ENCODE data around the gene KRT37. TPM values are rescaled to one million over a fixed set of nuclear protein-coding genes. Genes with fewer than 3 reads are reported as not detected.
"Not testable (repeated sequence)": the region's sequence is repeated elsewhere in the genome, so short reads cannot be mapped to it uniquely, and the experiment has no call there.

KRT37 gene
- total RNA-seq, 2 donors from 2014 or later, result not detected

- no peak overlapping the region for H3K4me3 ChIP-seq
- intact Hi-C loops (cut with DNase I), result no loop called here
- no peak for TF ChIP-seq POLR2A (IDR thresholded peaks at IDR 0.05)
- TF ChIP-seq, protein P1, sequence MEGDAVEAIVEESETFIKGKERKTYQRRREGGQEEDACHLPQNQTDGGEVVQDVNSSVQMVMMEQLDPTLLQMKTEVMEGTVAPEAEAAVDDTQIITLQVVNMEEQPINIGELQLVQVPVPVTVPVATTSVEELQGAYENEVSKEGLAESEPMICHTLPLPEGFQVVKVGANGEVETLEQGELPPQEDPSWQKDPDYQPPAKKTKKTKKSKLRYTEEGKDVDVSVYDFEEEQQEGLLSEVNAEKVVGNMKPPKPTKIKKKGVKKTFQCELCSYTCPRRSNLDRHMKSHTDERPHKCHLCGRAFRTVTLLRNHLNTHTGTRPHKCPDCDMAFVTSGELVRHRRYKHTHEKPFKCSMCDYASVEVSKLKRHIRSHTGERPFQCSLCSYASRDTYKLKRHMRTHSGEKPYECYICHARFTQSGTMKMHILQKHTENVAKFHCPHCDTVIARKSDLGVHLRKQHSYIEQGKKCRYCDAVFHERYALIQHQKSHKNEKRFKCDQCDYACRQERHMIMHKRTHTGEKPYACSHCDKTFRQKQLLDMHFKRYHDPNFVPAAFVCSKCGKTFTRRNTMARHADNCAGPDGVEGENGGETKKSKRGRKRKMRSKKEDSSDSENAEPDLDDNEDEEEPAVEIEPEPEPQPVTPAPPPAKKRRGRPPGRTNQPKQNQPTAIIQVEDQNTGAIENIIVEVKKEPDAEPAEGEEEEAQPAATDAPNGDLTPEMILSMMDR (IDR thresholded peaks at IDR 0.05), result no peak
- H3K4me1 ChIP-seq, result no peaks in the 10 kb centered on the region
- no peak overlapping the region for H3K27ac ChIP-seq
- DNase-seq (no peak), ATAC-seq (no peak)
- no peaks in the 10 kb centered on the region for H3K9me3 ChIP-seq
- no peaks in the 10 kb centered on the region for H3K36me3 ChIP-seq (replicated peaks in 1 of 2; ENCODE audit: insufficient read depth in 1 of 2, low read depth in 2 of 2)
- 87% methylated on average over 7 of the region's 7 CpGs for WGBS, 2 donors
- no peaks in the 10 kb centered on the region for H3K27me3 ChIP-seq
Measured at GRCh38 chr17:41396340-41396739, 28.0 kb downstream of the KRT37 start.

GRCh38 chr17:41395611-41396010 is 28.8 kb downstream of the KRT37 start:
- 63 to 93% methylated on average over 1 of the region's 1 CpG for WGBS, 2 donors
- ATAC-seq (no peak), DNase-seq (no peak)
- H3K27me3 ChIP-seq, result no peaks in the 10 kb centered on the region
- intact Hi-C loops (cut with DNase I), result no loop called here
- H3K27ac ChIP-seq, result no peak overlapping the region
- H3K9me3 ChIP-seq, result no peaks in the 10 kb centered on the region
- no peak for TF ChIP-seq POLR2A (IDR thresholded peaks at IDR 0.05)
- TF ChIP-seq, protein P1 (IDR thresholded peaks at IDR 0.05), result no peak
- no peaks in the 10 kb centered on the region for H3K4me1 ChIP-seq
- H3K4me3 ChIP-seq, result no peak overlapping the region
- no peaks in the 10 kb centered on the region for H3K36me3 ChIP-seq (replicated peaks in 1 of 2; ENCODE audit: insufficient read depth in 1 of 2, low read depth in 2 of 2)

- ATAC-seq; H3K36me3 ChIP-seq (replicated peaks in 1 of 2; ENCODE audit: insufficient read depth in 1 of 2, low read depth in 2 of 2); H3K27ac ChIP-seq; H3K9me3 ChIP-seq; H3K4me1 ChIP-seq; intact Hi-C loops (cut with DNase I); H3K27me3 ChIP-seq; H3K4me3 ChIP-seq; DNase-seq: not testable (repeated sequence)
- 17 to 79% methylated on average over 1 to 9 of the region's 12 CpGs for WGBS, 2 donors
Measured at GRCh38 chr17:41395044-41395443, 29.3 kb downstream of the KRT37 start.

DNA sequence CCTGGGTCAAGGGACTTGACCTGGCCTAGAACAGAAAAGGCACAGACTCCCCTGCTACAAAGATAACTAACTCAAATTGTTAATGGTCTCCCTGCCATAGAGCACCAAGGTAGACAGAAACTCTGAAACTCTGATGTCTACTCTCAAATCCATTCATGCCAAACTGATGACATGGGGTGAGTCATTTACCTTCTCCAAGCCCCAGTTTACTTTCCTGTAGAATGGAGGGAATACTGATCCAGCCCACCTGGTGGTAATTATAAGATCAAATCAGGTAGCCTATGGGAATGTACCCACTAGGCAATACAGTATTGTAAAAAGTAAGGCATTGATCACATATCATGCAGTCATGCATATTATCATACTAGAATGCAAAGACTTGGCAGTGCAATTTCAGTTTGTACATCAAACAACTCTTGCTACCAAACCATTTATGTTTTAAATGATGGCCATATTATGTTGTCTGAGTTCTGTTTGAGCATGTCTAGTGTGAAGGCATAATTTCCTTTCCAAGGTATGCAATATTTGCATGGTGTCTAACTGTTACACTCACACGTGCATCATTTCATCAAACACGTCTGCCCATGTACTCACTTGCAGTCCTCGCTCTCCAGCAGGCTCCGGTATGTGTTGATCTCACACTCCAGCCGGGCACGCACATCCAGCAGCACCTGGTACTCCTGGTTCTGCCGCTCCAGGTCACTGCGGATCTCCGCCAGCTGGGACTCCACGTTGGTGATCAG is 30.0 kb downstream of the KRT37 start:
- Histone ChIP-seq H3K36me3 (replicated peaks in 1 of 2; ENCODE audit: insufficient read depth in 1 of 2, low read depth in 2 of 2) (no peaks in the 10 kb centered on the region), H3K4me1 (no peaks in the 10 kb centered on the region), H3K9me3 (no peaks in the 10 kb centered on the region), H3K27me3 (no peaks in the 10 kb centered on the region), H3K4me3 (no peak overlapping the region), H3K27ac (no peak overlapping the region)
- ATAC-seq (no peak), DNase-seq (no peak)
- WGBS, 2 donors, result 61 to 76% methylated on average over 5 to 10 of the region's 10 CpGs
- intact Hi-C loops (cut with DNase I), result no loop called here
- TF ChIP-seq, protein P1 (IDR thresholded peaks at IDR 0.05), result no peak
- no peak for TF ChIP-seq POLR2A (IDR thresholded peaks at IDR 0.05)

GRCh38 chr17:41393826-41394225 is 30.6 kb downstream of the KRT37 start:
- H3K9me3 ChIP-seq, result no peaks in the 10 kb centered on the region
- intact Hi-C loops (cut with DNase I), result no loop called here

More at GRCh38 chr17:41393826-41394225, 30.6 kb downstream of the KRT37 start:
- ATAC-seq (no peak), DNase-seq (no peak)
- Histone ChIP-seq H3K27me3 (no peaks in the 10 kb centered on the region), H3K4me3 (no peak overlapping the region), H3K4me1 (no peaks in the 10 kb centered on the region), H3K27ac (no peak overlapping the region), H3K36me3 (replicated peaks in 1 of 2; ENCODE audit: insufficient read depth in 1 of 2, low read depth in 2 of 2) (no peaks in the 10 kb centered on the region)
- no peak for TF ChIP-seq POLR2A (IDR thresholded peaks at IDR 0.05)
- TF ChIP-seq, protein P1 (IDR thresholded peaks at IDR 0.05), result no peak
- 72 to 83% methylated on average over 10 of the region's 10 CpGs for WGBS, 2 donors

Data from body of pancreas (tissue), 4 donors.